SU-DHL-6 (cell line): ENCODE data around the gene ZNF532.

Source experiments
- CTCF ChIP-seq: fragments of 200-600 bp; sonication (generic); IDR thresholded peaks from one replicate; pipeline ENCODE4 v1.5.1; 2017; ENCODE audit warnings: antibody characterized with exemption, mild to moderate bottlenecking, low read length, moderate library complexity; ENCODE audit not compliant: insufficient read depth, poor library complexity, severe bottlenecking
- EZH2phosphoT487 ChIP-seq: fragments of 200-600 bp; sonication (generic), shearing (Covaris generic); conservative IDR thresholded peaks from 2 replicates; pipeline ENCODE4 v1.6.1; 2018; ENCODE audit warnings: mild to moderate bottlenecking, antibody characterized with exemption, low read length, moderate library complexity, mixed read lengths

DNA sequence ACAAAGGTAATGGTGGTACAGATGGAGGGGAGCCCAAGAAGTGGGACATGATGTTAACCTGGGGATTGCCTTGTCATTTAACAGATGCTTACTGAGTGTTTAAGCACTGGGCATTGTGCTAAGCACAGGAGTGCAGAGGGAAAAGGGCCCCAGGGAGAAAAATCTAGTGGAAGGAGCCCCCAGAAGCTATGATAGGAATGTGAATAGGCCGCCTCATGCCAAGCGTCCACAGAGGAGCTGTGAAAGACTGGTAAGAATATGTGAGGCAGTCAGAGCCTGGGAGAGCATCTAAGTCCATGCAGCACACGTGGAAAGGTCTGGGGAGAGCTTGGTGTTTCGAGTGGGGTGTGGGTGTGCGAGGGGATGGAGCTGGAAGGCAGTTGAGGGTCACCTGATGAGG is 5.5 kb downstream of the ZNF532 start:
- TF ChIP-seq CTCF (no peak), EZH2phosphoT487 (no peak)
